NCI-H446 treated with DMSO at 0.1 percent for 48 hours (cell line): Measurements from ENCODE around the gene ONECUT1.

Source experiments
- DNase-seq: peaks from one replicate; lab custom pipeline; 2025; lab: John Stamatoyannopoulos, UW

Gene ONECUT1

GRCh38 chr15:52782514-52782913 lies 7.6 kb downstream of the ONECUT1 start:
- DNase-seq = no peak

- peak; percentile 12 for DNase-seq
These were observed 9.8 kb downstream of the ONECUT1 start for GRCh38 chr15:52780172-52780980.

GRCh38 chr15:52778457-52778856 lies 11.7 kb downstream of the ONECUT1 start:
- no peak for DNase-seq

GRCh38 chr15:52772766-52773165 lies 17.4 kb downstream of the ONECUT1 start:
- DNase-seq = no peak

GRCh38 chr15:52765785-52766184 lies 24.4 kb downstream of the ONECUT1 start:
- no peak for DNase-seq

- no peak for DNase-seq
These were observed 25.4 kb downstream of the ONECUT1 start for GRCh38 chr15:52764731-52765130.

- no peak for DNase-seq
These were observed 27.5 kb downstream of the ONECUT1 start for GRCh38 chr15:52762621-52763020.

GRCh38 chr15:52760562-52760961 lies 29.6 kb downstream of the ONECUT1 start:
- DNase-seq = no peak

GRCh38 chr15:52759969-52760368 lies 30.2 kb downstream of the ONECUT1 start:
- DNase-seq = no peak

- DNase-seq = no peak
These were observed 32.6 kb downstream of the ONECUT1 start for GRCh38 chr15:52757496-52757895.

- DNase-seq = no peak
These were observed 38.6 kb downstream of the ONECUT1 start for GRCh38 chr15:52751522-52751921.

GRCh38 chr15:52749258-52749657 lies 40.9 kb downstream of the ONECUT1 start:
- no peak for DNase-seq

- DNase-seq = no peak
These were observed 43.9 kb downstream of the ONECUT1 start for GRCh38 chr15:52746162-52746757.

- DNase-seq = no peak
These were observed 44.6 kb downstream of the ONECUT1 start for GRCh38 chr15:52745326-52746161.

GRCh38 chr15:52738311-52738710 lies 51.8 kb downstream of the ONECUT1 start:
- DNase-seq = no peak

- DNase-seq = no peak
These were observed 52.4 kb downstream of the ONECUT1 start for GRCh38 chr15:52737720-52738119.

GRCh38 chr15:52735231-52736089 lies 54.7 kb downstream of the ONECUT1 start:
- DNase-seq = peak; percentile 5

- no peak for DNase-seq
These were observed 55.8 kb downstream of the ONECUT1 start for GRCh38 chr15:52734329-52734728.

- DNase-seq = no peak
These were observed 56.4 kb downstream of the ONECUT1 start for GRCh38 chr15:52733696-52734255.

GRCh38 chr15:52733088-52733487 lies 57.0 kb downstream of the ONECUT1 start:
- DNase-seq = no peak

GRCh38 chr15:52732551-52732950 lies 57.6 kb downstream of the ONECUT1 start:
- no peak for DNase-seq
